ENCODE results near the gene INPP5K.
"Not testable (repeated sequence)": the region's sequence is repeated elsewhere in the genome, so short reads cannot be mapped to it uniquely, and the experiment has no call there.

DNA sequence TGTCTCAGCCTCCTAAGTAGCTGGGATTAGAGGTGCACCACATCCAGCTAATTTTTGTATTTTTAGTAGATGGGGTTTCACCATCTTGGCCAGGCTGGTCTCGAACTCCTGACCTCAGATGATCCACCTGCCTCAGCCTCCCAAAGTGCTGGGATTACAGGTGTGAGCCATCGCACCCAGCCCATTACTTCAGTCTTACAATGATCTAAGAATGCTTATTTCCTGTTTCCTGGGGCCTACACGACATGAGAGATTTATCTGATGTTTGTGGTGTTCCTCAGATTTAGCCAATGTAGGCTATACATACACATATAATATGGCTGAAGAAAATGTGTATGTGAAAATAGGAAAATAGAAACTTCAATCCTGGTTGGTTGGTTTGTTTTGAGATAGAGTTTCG, 10.5 kb upstream of the INPP5K start:
- TF ChIP-seq EZH2 (IDR thresholded peaks at IDR 0.05); POLR2AphosphoS5 (IDR thresholded peaks at IDR 0.05; ENCODE audit: borderline replicate concordance, low read depth, low read length); FOXP2 (optimal IDR thresholded peaks at IDR 0.05; ENCODE audit: control extremely low read depth, extremely low read length, insufficient read depth): not testable (repeated sequence)

All from SK-N-MC (cell line).